GM21381 (cell line): ENCODE data around the gene MRTFB.
"Not testable (repeated sequence)": the region's sequence is repeated elsewhere in the genome, so short reads cannot be mapped to it uniquely, and the experiment has no call there.

Source experiments
- ATAC-seq: cut with Tn5 transposase; IDR thresholded peaks from one replicate; pipeline ENCODE4 v1.9.1; 2021; ENCODE audit warnings: mild to moderate bottlenecking, moderate library complexity; ENCODE audit not compliant: unreplicated experiment

MRTFB gene, protein sequence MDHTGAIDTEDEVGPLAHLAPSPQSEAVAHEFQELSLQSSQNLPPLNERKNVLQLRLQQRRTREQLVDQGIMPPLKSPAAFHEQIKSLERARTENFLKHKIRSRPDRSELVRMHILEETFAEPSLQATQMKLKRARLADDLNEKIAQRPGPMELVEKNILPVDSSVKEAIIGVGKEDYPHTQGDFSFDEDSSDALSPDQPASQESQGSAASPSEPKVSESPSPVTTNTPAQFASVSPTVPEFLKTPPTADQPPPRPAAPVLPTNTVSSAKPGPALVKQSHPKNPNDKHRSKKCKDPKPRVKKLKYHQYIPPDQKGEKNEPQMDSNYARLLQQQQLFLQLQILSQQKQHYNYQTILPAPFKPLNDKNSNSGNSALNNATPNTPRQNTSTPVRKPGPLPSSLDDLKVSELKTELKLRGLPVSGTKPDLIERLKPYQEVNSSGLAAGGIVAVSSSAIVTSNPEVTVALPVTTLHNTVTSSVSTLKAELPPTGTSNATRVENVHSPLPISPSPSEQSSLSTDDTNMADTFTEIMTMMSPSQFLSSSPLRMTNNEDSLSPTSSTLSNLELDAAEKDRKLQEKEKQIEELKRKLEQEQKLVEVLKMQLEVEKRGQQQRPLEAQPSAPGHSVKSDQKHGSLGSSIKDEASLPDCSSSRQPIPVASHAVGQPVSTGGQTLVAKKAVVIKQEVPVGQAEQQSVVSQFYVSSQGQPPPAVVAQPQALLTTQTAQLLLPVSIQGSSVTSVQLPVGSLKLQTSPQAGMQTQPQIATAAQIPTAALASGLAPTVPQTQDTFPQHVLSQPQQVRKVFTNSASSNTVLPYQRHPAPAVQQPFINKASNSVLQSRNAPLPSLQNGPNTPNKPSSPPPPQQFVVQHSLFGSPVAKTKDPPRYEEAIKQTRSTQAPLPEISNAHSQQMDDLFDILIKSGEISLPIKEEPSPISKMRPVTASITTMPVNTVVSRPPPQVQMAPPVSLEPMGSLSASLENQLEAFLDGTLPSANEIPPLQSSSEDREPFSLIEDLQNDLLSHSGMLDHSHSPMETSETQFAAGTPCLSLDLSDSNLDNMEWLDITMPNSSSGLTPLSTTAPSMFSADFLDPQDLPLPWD

DNA sequence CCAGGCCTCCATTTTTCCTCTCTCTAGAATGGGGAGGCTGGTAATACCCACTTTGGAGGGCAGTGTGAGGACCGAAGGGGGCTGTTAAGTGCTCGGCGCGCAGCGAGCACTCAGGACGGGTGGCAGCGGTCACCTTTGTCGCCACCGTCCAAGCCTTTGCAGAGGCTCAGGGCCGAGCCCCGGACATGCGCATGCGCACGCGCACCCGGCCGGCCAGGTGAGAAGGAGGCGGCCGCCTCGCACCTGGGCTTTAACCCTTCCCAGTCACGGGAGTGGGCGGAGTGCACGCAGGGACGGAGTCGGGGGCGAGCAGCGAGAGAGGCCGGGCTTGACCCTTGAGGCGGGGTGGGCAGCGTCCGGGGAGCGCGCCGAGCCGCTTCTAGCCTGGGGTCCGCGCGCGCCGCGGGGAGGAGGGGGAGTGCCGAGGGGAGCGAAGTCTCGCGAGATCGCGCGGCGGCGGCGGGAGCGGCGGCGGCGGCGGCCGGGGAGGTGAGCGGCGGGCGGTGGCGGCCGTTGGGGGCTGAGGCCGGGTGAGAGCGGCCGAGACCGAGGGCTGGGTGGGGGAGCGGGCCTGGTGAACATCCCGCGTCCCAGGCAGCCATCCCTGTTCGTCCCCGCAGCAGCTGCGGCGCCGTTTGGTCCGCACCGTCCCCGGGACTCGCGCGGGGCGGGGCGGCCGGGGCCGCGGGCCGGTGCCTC lies at the start of gene MRTFB:
MRTFB (plus strand) TSS at position 443 of the 699 bp plus-strand sequence. CDS start 69,288 bp downstream, outside the sequence.
- ATAC-seq: peak; percentile 83

DNA sequence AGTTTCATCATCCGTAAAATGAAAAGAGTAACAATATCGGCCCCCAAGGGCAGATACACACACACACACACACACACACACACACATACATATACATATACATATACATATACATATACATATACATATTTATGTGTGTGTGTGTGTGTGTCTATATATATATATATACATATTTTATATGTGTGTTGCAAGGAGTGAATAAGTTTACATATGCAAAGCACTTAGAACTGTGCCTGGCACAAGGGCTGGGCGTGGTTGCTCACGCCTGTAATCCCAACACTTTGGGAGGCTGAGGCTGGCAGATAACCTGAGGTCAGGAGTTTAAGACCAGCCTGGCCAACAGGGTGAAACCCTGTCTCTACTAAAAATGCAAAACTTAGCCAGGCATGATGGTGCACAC lies 47.6 kb upstream of the MRTFB start:
- ATAC-seq: not testable (repeated sequence)

DNA sequence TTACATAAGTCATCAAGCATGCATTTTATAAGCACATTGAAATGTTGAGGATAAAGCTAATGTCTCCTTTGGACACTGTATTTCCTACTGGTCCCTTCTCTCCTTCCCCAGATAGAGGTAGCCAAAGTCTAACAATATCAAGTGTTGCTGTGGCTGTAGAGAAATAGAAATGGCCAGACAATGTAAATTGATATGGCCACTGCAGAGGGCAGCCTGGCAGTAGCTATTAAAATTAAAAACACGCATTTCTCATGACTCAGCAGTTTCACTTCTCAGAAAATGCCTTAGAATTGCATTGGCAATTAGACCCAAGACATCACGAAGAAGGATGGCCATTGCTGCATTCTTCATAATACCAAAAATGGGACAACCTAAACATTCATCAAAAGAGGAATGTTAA lies 46.8 kb upstream of the MRTFB start:
- ATAC-seq: no peak

DNA sequence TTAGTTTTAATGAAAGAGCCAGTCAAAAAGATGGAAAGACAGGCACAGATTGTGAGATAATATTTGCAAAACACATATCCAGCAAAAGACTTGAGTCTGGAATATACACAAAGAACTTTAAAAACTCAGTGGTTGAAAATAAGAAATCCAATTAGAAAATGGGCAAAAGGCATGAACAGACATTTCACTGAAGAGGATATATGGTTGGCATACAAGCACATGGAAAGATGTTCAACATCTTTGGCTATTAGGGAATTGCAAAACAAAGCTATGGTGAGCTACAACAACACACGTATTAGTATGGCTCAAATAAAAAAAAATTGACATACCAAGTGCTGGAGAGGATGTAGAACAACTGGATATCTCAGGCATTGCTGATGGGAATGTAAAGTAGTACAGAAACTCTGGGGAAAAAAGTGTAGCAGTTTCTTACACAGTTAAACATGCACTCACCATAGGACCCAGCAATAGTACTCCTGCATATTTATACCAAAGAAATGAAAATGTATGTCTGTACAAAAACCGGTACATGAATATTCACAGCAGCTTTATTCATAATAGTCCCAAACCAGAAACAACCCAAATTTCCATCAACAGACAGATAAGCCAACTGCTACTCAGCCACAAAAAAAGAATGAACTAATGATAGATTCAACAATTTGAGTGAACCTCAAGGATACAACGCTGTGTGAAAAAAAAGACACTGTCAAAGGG lies 44.4 kb upstream of the MRTFB start:
- no peak for ATAC-seq

DNA sequence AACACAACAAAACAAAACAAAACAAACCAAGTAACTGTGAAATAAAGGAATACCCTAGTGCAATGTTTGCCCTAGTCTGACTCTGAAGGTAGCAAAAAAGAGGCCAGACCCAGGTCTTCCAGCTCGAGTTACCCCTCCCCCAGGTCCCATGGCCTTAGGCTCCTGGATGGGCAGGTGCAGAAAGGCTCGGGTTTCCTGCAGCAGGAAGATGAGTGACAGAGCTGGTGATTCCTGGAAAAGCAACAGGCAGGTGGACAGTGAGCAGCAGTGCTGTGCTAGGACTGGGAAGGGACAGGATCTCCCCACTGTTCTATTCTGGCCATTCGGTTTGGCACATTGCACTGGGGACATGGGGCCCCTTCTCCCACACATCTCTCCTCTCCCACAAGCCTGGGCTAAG lies 42.9 kb upstream of the MRTFB start:
- ATAC-seq: no peak

DNA sequence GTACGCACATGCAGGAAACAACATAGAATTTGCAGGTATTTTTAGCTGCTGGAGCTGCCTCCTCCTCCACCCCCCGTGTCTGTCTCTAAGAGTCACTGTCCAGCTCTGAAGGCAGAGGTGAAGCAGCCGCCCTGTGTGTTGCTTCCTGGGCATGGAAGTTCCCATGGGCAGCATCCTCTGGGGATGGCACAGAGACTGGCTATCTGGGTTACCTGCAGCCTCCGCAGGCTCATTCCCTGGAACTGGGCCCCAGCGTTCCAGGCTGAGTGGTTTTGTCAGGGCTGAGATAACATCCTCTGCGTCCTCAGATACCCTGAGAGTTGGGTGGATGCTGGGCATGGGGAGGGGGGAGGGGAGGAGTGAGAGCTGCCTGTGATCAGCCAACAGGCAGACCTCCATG lies 41.5 kb upstream of the MRTFB start:
- ATAC-seq: no peak

DNA sequence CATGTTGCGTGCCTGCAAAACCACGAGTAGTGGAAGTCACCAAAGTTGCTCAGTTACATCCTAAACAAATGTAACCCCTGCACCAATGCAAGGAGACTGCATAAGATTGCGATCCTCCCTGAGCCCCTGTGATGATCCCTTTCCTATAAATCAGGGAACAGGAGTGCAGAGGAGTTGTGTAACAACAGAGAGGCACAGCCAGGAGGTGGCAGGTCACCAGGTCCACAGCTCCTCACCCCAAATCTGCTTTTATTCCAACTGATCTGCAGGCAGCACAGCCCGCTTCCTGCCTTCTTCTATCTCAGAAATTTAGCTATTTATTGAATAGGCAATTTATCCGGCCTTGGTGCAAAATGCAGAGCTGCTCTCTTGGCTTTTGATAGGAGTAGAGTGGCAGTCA lies 36.0 kb upstream of the MRTFB start:
- no peak for ATAC-seq

DNA sequence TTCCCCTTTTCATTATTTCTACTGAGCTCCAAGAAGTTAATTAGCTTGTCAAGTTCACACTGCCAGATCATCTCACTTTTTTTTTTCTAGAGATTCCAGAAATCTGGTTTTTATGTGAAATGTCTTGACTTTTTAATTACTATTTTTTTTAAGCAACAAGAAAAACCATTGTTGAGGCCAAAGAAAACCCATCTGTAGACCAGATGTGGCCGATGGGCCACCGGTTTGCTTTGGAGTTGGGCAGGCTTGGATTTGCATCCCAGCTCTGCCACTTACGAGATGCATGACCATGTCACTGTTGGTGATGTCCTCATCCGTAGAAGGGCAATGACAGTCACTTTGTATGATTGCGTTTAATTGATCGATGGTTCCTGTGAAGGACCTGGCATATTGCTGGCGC lies 34.2 kb upstream of the MRTFB start:
- ATAC-seq: no peak

DNA sequence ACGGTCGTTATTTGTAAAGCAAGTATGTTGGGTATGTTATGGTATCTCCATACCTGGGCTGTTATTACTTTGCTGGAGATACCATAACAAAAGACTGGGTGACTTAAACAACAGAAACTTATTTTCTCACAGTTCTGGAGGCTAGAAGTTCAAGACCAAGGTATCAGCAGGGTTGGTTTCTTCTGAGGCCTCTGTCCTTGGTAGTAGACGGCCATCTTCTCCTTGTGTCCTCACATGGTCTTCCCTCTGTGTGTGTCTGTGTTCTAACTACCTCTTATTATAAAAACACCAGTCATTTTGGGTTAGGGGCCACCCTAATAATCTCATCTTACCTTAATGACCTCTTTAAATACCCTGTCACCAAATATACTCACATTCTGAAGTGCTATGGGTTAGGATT lies 33.2 kb upstream of the MRTFB start:
- ATAC-seq: no peak

DNA sequence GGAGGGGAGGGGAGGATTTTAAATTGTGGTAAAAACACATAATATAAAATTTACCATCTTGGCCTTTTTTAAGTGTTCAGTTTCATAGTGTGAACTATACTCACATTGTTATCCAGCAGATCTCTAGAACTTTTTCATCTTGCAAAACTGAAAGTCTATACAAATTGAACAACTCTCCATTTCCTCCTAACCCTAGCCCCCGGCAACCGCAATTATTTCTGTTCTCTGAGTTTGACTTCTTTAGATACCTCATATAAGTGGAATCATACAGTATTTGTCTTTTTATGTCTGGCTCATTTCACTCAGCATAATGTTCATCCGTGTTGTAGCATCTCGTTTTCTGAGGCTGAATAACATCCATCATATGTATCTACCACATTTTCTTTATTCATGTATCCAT lies 30.0 kb upstream of the MRTFB start:
- ATAC-seq: no peak

DNA sequence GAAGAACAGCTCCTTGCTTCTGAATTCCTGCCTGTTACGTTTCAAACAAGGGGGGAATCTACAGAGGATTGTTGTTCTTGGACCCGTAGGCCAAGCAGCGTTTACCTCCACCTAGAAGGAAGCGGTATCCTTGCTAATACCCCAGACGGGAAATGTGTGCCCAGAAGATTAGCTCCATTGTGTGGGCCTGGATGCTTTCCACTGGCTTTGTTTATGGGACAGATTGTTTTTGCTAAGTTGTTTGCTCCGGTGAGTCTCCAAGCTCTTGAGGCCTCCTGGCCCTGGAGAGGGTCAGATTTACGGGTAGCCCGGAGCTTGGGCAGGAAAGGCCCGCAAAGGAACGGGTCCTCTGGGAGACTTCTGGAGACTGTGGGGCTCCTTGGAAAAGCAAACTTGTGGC lies 28.4 kb upstream of the MRTFB start:
- no peak for ATAC-seq

DNA sequence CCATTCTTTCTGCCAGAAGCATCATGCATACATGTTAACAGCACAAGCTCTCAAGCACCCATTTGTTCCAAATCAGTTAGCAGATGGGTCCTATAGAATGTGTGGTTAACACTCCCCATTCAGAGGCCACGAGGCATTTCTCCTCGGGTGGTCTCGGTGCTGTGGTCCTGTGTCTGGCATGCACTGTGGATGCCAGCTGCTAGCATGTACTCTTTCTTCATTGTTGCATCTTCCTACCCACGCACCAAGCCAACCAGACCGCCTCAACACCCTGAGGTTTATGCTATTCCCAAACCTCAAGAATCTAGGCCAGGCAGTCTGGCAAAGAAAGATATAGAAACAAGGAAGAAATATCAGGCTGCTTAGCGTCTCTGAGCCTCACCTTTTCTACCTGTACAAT lies 27.8 kb upstream of the MRTFB start:
- no peak for ATAC-seq

DNA sequence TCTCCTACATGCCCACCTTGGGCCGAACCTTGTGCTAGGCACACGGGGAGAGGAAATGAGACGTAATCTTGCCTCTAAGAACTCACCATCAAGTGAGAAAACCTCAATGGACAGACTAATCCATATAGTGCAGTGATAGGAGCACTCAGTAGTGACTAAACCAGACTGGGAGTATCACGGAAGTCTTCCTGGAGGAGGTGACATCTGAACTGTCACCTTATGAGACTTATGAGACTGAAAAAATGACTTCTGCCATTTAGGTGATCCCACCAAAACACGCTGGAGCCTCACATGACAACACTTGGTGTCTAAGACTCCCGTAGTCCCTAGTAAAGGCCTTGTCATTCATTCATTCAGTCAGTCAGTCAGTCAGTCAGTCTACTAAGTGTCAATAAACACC lies 27.3 kb upstream of the MRTFB start:
- no peak for ATAC-seq

DNA sequence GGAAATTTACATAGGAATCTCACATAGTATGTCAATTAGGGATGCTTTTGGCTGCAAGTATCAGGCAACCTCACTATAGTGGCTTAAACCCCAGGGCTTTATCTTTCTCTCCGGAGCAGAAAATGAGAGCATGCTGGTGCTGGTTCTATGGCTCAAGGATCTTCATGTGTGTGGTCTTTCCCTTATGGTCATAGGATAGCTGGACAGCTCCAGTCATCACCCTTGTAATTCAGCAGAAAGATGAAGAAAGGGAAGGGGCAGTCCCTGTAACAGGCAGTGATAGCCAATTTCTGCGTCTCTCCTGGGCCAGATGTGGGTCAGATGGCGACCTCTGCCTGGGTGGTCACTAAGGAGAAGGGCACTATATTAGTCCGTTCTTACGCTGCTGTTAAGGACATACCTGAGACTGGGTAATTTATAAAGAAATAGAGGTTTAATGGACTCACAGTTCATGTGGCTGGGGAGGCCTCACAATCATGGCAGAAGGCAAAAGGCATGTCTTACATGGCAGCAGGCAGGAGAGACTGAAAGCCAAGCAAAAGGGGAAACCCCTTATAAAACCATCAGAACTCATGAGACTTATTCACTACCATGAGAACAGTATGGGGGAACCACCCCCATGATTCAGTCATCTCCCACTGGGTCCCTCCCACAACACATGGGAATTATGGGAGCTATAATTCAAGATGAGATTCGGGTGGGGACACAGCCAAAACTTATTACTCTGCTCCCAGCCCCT lies 23.8 kb upstream of the MRTFB start:
- ATAC-seq: not testable (repeated sequence)

DNA sequence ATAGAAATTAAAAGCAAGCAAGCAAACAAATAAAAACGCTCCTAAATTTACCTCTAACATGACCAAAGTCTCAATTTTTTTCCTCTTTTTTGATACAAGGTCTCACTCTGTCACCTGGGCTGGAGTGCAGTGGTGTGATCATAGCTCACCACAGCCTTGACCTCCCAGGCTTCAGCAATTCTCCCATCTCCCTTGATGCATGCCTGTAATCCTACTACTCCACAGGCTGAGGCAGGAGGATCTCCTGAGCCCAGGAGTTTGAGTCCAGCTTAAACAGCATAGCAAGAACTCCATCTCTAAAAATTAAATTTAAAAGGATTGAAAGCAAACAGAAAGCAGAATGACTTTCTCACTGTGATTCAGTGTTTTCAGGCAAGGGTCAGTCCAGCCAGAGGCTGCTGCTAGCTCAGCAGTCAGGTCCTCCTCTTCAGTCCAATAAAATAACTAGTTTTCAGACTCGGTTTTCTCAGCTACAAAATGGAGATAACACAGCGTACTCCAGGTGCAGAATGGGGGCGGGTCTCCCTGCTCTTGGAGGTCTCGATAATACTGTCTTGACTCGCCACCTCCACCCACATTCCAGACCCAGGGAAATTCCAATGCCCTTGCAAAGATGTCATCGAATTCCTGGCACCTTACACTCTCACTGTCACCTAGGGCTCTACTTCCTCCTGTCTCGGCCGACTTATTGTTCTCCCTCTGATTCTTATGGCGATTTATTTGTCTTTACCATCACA lies 20.7 kb upstream of the MRTFB start:
- no peak for ATAC-seq

DNA sequence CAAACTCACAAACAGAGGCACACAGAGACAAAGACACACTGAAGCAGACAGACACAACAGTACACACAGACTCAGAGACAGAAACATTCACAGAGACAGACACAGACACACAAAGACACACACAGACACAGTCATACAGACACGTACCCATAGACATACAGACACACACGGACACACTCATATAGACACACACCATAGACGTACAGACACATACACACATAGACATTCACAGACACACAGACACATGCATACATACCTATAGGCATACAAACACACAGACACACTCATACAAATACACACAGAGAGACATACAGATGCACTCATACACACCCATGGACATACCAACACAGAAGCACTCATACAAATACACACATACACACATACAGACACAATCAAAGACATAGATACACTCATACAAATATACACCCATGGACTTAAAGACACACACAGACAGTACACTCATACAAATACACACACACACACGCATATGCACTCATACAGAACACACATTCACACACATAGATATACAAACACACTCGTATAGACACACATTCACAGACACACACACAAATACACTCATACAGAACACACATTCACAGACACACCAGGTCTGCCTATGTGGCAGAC lies 19.9 kb upstream of the MRTFB start:
- no peak for ATAC-seq

DNA sequence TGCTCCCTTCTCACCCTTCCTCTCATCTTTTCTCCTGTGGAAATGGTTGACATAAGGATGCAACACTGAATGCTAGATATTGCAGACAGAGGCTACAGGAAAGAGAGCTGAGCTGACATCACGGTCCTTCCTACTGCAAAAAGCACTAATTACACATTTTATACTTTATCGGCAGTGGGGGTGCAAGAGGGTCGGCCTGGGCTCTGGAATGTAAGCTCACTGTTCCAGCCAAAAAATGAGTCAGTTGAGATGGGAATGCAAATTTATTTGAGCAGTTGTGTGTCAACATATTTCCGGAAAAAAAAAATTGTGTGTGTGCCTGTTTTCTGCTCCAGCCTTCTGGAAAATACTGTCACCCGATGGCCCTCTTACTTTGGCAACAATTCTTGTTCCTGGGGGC lies 14.1 kb upstream of the MRTFB start:
- ATAC-seq: no peak

DNA sequence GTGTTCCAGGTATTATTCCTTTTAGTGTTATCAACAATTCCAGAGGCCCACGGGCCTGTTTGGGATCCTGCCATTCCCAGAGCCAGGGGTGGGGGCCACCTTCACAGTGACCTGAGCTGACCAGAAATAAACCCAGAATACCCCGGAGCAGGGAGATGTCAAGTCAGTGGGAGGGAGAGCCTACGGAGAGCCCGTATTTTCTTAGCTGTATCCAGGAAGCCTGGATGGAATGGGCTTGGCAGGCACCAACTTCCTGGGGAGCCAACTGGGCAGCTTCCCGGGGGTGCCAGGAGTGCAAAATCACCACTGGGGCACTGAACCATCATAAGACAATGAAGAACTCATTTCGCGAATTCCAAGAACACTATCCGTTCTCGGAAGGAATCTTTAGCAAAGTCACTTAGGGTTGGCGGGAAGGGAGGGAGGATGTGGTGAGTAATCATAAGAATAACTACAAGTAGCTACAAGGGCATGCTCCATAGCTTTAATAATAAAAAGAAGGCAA lies 13.2 kb upstream of the MRTFB start:
- ATAC-seq: no peak
